HEK293 (cell line): ENCODE measurements around the gene SAMD4B.
A peak's percentile ranks its signal among the peaks of the same experiment; 100 is the strongest.

Source experiments
- KLF9 ChIP-seq: fragments of 450-650 bp; formaldehyde crosslinking; IDR thresholded peaks from 2 replicates; pipeline ENCODE4 v1.5.1; 2016; ENCODE audit warnings: missing biosample characterization, missing genetic modification characterization, low read depth
- MEIS1 ChIP-seq: sonication (generic); formaldehyde crosslinking; IDR thresholded peaks from 2 replicates; pipeline ENCODE4 v1.8.1; 2022; ENCODE audit warnings: missing genetic modification reagents, mild to moderate bottlenecking, borderline replicate concordance
- MYNN ChIP-seq: fragments of 450-650 bp; formaldehyde crosslinking; IDR thresholded peaks from 2 replicates; pipeline ENCODE4 v1.5.1; 2016; ENCODE audit warnings: missing biosample characterization, missing genetic modification characterization, borderline replicate concordance
- MZF1 ChIP-seq: fragments of 450-650 bp; formaldehyde crosslinking; IDR thresholded peaks from 2 replicates; pipeline ENCODE4 v1.5.1; 2017; ENCODE audit warnings: missing biosample characterization, missing genetic modification characterization, borderline replicate concordance
- SCRT2 ChIP-seq: fragments of 450-650 bp; formaldehyde crosslinking; IDR thresholded peaks from 2 replicates; pipeline ENCODE4 v1.5.1; 2016; ENCODE audit warnings: missing biosample characterization, missing genetic modification characterization
- SP2 ChIP-seq: fragments of 450-650 bp; formaldehyde crosslinking; IDR thresholded peaks from 2 replicates; pipeline ENCODE4 v1.5.1; 2016; ENCODE audit warnings: missing biosample characterization, missing genetic modification characterization
- TRIM28 ChIP-seq: IDR thresholded peaks from 2 replicates; pipeline ENCODE4 v1.6.1; 2011; ENCODE audit warnings: low read length, control low read depth, borderline replicate concordance
- ZBTB17 ChIP-seq: fragments of 450-650 bp; formaldehyde crosslinking; IDR thresholded peaks from 2 replicates; pipeline ENCODE4 v1.5.1; 2016; ENCODE audit warnings: missing biosample characterization, missing genetic modification characterization
- ZNF121 ChIP-seq: fragments of 450-650 bp; formaldehyde crosslinking; IDR thresholded peaks from 2 replicates; pipeline ENCODE4 v1.5.1; 2016; ENCODE audit warnings: missing biosample characterization, missing genetic modification characterization
- ZNF155 ChIP-seq: fragments of 450-650 bp; formaldehyde crosslinking; IDR thresholded peaks from 2 replicates; pipeline ENCODE4 v1.5.1; 2016; ENCODE audit warnings: missing biosample characterization, missing genetic modification characterization
- ZNF426 ChIP-seq: fragments of 450-650 bp; formaldehyde crosslinking; IDR thresholded peaks from 2 replicates; pipeline ENCODE4 v1.5.1; 2017; ENCODE audit warnings: missing biosample characterization, missing genetic modification characterization, mild to moderate bottlenecking, inconsistent platforms, moderate library complexity
- ZNF510 ChIP-seq: fragments of 450-650 bp; formaldehyde crosslinking; IDR thresholded peaks from 2 replicates; pipeline ENCODE4 v1.5.1; 2018; ENCODE audit warnings: mild to moderate bottlenecking, missing genetic modification characterization, missing biosample characterization; ENCODE audit not compliant: insufficient replicate concordance
- ZNF561 ChIP-seq: fragments of 450-650 bp; IDR thresholded peaks from 2 replicates; pipeline ENCODE4 v1.5.1; 2018; ENCODE audit warnings: missing biosample characterization, missing genetic modification characterization, borderline replicate concordance
- ZNF626 ChIP-seq: fragments of 450-650 bp; sonication (Bioruptor Pico); formaldehyde crosslinking; IDR thresholded peaks from 2 replicates; pipeline ENCODE4 v1.5.1; 2018; ENCODE audit warnings: missing biosample characterization, missing genetic modification characterization, inconsistent platforms
- ZNF664 ChIP-seq: fragments of 450-650 bp; formaldehyde crosslinking; IDR thresholded peaks from 2 replicates; pipeline ENCODE4 v1.5.1; 2016; ENCODE audit warnings: missing biosample characterization, missing genetic modification characterization
- ZNF76 ChIP-seq: fragments of 450-650 bp; formaldehyde crosslinking; IDR thresholded peaks from 2 replicates; pipeline ENCODE4; 2016; ENCODE audit warnings: low read depth, missing biosample characterization, missing genetic modification characterization, borderline replicate concordance
- ZNF768 ChIP-seq: fragments of 450-650 bp; formaldehyde crosslinking; IDR thresholded peaks from 2 replicates; pipeline ENCODE4 v1.5.1; 2018; ENCODE audit warnings: missing biosample characterization, mild to moderate bottlenecking, missing genetic modification characterization
- ZNF843 ChIP-seq: fragments of 450-650 bp; formaldehyde crosslinking; IDR thresholded peaks from 2 replicates; pipeline ENCODE4 v1.5.1; 2016; ENCODE audit warnings: missing biosample characterization, missing genetic modification characterization
- TF ChIP-seq, protein P1 (sequence below): IDR thresholded peaks from 2 replicates; pipeline ENCODE4 v1.6.1; 2011; ENCODE audit warnings: mild to moderate bottlenecking, low read depth, low read length, borderline replicate concordance
- TF ChIP-seq, protein P2 (sequence below): fragments of 450-650 bp; formaldehyde crosslinking; IDR thresholded peaks from 2 replicates; pipeline ENCODE4 v1.5.1; 2016; ENCODE audit warnings: missing biosample characterization, missing genetic modification characterization
- TF ChIP-seq, protein P3 (sequence below): fragments of 450-650 bp; formaldehyde crosslinking; IDR thresholded peaks from 2 replicates; pipeline ENCODE4 v1.5.1; 2017; ENCODE audit warnings: missing biosample characterization, mild to moderate bottlenecking, missing genetic modification characterization, moderate library complexity
- TF ChIP-seq, protein P4 (sequence below): fragments of 450-650 bp; formaldehyde crosslinking; conservative IDR thresholded peaks from 2 replicates; pipeline ENCODE4 v1.5.1; 2016; ENCODE audit warnings: low read depth, missing biosample characterization, missing genetic modification characterization
- TF ChIP-seq, protein P5 (sequence below): fragments of 450-650 bp; formaldehyde crosslinking; IDR thresholded peaks from 2 replicates; pipeline ENCODE4 v1.5.1; 2016; ENCODE audit warnings: missing biosample characterization, missing genetic modification characterization
- TF ChIP-seq, protein P6 (sequence below): fragments of 450-650 bp; formaldehyde crosslinking; IDR thresholded peaks from 2 replicates; pipeline ENCODE4 v1.5.1; 2016; ENCODE audit warnings: missing biosample characterization, missing genetic modification characterization
- TF ChIP-seq, protein P7 (sequence below): fragments of 450-650 bp; formaldehyde crosslinking; IDR thresholded peaks from 2 replicates; pipeline ENCODE4 v1.5.1; 2016; ENCODE audit warnings: missing biosample characterization, missing genetic modification characterization, low read depth

Gene SAMD4B

DNA sequence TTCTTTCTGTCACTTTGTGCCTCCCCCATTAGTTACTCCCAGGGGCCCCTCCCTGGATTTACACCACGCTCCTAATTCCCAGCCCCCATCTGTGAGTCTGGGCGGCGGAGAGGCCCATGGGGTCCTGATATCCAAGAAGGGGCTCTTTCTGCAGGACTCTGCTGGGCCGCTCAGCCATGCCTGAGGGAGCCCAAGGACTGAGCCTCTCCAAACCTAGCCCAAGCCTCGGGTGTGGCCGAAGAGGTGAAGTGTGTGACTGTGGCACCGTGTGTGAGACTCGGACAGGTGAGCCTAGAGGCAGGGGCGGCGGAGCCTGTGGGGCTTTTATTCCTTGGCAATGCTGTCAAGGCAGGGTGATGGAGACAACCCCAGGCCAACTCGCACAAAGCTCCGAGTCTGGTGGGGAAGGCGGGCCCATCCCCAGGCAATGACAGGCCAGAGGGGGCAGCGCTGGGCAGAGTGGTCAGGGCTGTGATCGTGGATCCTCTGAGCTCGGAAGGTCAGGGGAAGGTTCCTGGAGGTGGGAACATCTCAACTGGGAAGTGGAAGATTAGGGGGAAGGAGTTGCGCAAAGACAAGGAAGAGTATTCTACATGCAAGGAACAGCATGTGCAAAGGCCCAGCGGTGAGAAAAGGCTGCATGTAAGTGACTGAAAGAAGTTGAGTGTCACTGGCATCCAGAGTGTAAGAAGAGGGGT is 71.8 kb downstream of the SAMD4B start (continued):
- TF ChIP-seq, protein P1, sequence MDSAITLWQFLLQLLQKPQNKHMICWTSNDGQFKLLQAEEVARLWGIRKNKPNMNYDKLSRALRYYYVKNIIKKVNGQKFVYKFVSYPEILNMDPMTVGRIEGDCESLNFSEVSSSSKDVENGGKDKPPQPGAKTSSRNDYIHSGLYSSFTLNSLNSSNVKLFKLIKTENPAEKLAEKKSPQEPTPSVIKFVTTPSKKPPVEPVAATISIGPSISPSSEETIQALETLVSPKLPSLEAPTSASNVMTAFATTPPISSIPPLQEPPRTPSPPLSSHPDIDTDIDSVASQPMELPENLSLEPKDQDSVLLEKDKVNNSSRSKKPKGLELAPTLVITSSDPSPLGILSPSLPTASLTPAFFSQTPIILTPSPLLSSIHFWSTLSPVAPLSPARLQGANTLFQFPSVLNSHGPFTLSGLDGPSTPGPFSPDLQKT = no peak
- TF ChIP-seq, protein P2, sequence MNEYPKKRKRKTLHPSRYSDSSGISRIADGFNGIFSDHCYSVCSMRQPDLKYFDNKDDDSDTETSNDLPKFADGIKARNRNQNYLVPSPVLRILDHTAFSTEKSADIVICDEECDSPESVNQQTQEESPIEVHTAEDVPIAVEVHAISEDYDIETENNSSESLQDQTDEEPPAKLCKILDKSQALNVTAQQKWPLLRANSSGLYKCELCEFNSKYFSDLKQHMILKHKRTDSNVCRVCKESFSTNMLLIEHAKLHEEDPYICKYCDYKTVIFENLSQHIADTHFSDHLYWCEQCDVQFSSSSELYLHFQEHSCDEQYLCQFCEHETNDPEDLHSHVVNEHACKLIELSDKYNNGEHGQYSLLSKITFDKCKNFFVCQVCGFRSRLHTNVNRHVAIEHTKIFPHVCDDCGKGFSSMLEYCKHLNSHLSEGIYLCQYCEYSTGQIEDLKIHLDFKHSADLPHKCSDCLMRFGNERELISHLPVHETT (tag by site-specific recombination) = 0 out of 2 replicates have a peak, but pooled peaks have one; percentile 38
- TF ChIP-seq ZNF843 (no peak), ZNF426 (tag by site-specific recombination) (no peak), ZNF626 (no peak), ZNF510 (no peak), MYNN (tag by site-specific recombination) (no peak), ZNF155 (no peak), KLF9 (tag by site-specific recombination) (0 out of 2 replicates have a peak, but pooled peaks have one; percentile 12), MZF1 (no peak), ZNF664 (tag by site-specific recombination) (peak; percentile 13; the same call in 1 of the 2 replicates), TRIM28 (no peak), ZNF768 (tag by site-specific recombination) (no peak; the same call in 1 of the 2 replicates), ZNF121 (tag by site-specific recombination) (no peak), ZNF76 (tag by site-specific recombination) (peak; percentile 3; the same call in 1 of the 2 replicates), ZBTB17 (tag by site-specific recombination) (peak; percentile 52), MEIS1 (CRISPR knock-in tag) (no peak), SCRT2 (peak; percentile 37; the same call in 1 of the 2 replicates), SP2 (tag by site-specific recombination) (no peak), ZNF561 (tag by site-specific recombination) (no peak)
- TF ChIP-seq, protein P3, sequence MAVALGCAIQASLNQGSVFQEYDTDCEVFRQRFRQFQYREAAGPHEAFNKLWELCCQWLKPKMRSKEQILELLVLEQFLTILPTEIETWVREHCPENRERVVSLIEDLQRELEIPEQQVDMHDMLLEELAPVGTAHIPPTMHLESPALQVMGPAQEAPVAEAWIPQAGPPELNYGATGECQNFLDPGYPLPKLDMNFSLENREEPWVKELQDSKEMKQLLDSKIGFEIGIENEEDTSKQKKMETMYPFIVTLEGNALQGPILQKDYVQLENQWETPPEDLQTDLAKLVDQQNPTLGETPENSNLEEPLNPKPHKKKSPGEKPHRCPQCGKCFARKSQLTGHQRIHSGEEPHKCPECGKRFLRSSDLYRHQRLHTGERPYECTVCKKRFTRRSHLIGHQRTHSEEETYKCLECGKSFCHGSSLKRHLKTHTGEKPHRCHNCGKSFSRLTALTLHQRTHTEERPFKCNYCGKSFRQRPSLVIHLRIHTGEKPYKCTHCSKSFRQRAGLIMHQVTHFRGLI = no peak; the same call in 1 of the 2 replicates
- TF ChIP-seq, protein P4, sequence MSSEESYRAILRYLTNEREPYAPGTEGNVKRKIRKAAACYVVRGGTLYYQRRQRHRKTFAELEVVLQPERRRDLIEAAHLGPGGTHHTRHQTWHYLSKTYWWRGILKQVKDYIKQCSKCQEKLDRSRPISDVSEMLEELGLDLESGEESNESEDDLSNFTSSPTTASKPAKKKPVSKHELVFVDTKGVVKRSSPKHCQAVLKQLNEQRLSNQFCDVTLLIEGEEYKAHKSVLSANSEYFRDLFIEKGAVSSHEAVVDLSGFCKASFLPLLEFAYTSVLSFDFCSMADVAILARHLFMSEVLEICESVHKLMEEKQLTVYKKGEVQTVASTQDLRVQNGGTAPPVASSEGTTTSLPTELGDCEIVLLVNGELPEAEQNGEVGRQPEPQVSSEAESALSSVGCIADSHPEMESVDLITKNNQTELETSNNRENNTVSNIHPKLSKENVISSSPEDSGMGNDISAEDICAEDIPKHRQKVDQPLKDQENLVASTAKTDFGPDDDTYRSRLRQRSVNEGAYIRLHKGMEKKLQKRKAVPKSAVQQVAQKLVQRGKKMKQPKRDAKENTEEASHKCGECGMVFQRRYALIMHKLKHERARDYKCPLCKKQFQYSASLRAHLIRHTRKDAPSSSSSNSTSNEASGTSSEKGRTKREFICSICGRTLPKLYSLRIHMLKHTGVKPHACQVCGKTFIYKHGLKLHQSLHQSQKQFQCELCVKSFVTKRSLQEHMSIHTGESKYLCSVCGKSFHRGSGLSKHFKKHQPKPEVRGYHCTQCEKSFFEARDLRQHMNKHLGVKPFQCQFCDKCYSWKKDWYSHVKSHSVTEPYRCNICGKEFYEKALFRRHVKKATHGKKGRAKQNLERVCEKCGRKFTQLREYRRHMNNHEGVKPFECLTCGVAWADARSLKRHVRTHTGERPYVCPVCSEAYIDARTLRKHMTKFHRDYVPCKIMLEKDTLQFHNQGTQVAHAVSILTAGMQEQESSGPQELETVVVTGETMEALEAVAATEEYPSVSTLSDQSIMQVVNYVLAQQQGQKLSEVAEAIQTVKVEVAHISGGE (tag by site-specific recombination) = 0 out of 2 replicates have a peak, but pooled peaks have one; percentile 13
- TF ChIP-seq, protein P5, sequence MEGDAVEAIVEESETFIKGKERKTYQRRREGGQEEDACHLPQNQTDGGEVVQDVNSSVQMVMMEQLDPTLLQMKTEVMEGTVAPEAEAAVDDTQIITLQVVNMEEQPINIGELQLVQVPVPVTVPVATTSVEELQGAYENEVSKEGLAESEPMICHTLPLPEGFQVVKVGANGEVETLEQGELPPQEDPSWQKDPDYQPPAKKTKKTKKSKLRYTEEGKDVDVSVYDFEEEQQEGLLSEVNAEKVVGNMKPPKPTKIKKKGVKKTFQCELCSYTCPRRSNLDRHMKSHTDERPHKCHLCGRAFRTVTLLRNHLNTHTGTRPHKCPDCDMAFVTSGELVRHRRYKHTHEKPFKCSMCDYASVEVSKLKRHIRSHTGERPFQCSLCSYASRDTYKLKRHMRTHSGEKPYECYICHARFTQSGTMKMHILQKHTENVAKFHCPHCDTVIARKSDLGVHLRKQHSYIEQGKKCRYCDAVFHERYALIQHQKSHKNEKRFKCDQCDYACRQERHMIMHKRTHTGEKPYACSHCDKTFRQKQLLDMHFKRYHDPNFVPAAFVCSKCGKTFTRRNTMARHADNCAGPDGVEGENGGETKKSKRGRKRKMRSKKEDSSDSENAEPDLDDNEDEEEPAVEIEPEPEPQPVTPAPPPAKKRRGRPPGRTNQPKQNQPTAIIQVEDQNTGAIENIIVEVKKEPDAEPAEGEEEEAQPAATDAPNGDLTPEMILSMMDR (tag by site-specific recombination) = peak; percentile 98
- TF ChIP-seq, protein P6, sequence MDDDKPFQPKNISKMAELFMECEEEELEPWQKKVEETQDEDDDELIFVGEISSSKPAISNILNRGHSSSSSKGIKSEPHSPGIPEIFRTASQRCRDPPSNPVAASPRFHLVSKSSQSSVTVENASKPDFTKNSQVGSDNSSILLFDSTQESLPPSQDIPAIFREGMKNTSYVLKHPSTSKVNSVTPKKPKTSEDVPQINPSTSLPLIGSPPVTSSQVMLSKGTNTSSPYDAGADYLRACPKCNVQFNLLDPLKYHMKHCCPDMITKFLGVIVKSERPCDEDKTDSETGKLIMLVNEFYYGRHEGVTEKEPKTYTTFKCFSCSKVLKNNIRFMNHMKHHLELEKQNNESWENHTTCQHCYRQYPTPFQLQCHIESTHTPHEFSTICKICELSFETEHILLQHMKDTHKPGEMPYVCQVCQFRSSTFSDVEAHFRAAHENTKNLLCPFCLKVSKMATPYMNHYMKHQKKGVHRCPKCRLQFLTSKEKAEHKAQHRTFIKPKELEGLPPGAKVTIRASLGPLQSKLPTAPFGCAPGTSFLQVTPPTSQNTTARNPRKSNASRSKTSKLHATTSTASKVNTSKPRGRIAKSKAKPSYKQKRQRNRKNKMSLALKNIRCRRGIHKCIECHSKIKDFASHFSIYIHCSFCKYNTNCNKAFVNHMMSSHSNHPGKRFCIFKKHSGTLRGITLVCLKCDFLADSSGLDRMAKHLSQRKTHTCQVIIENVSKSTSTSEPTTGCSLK (tag by site-specific recombination) = no peak
- TF ChIP-seq, protein P7, sequence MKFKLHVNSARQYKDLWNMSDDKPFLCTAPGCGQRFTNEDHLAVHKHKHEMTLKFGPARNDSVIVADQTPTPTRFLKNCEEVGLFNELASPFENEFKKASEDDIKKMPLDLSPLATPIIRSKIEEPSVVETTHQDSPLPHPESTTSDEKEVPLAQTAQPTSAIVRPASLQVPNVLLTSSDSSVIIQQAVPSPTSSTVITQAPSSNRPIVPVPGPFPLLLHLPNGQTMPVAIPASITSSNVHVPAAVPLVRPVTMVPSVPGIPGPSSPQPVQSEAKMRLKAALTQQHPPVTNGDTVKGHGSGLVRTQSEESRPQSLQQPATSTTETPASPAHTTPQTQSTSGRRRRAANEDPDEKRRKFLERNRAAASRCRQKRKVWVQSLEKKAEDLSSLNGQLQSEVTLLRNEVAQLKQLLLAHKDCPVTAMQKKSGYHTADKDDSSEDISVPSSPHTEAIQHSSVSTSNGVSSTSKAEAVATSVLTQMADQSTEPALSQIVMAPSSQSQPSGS (tag by site-specific recombination) = no peak
- TF ChIP-seq, all 188 proteins: peak for 27
